GM21390 (cell line): Measurements from ENCODE around the gene RNASEH2B.

Experiments used
- ATAC-seq: cut with Tn5 transposase; IDR thresholded peaks from one replicate; pipeline ENCODE4 v1.9.1; 2021; ENCODE audit not compliant: unreplicated experiment

Gene RNASEH2B

GRCh38 chr13:50991579-50992521, 82.3 kb downstream of the RNASEH2B start:
- peak; percentile 93 for ATAC-seq

DNA sequence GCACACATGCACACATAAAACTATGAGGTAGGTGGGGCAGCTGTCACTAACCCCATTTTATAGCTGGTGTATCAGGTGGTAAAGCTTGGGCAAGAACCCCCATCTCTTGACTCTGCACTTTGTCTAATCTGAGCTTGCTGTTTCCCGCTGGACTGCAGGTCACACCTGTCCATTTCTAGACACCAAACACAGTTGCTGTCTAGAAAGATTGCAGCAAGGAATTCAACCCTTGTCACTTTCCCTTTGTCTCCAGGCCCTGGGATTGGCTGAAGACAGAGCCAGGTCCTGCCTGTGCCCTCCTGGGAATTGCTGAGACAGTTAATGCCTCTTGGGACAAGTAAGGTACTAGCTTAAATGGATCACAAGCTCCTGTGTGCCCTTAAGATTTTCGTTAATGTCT, 83.8 kb downstream of the RNASEH2B start:
- ATAC-seq: no peak

DNA sequence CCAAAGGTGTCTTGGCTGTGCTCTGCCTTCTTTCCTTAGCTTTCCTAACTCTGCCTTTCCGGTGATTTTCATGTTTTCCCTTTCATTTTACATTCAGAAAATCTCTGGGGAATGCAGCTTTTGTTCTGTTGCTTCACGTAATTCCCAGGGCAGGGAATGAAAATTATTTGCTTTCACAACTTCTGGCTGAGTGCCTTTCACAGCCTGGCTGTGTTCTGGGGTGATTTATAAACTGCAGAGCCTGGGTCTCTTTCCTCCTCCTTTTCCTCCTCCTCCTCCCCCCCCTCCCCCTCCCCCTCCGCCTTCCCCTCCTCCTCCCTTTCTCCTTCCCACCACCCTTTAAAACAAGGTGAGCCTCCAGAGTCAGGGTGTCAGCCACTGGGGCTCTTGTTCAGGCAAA, 84.3 kb downstream of the RNASEH2B start:
- no peak for ATAC-seq

GRCh38 chr13:50994651-50995050, 85.1 kb downstream of the RNASEH2B start:
- ATAC-seq: no peak

GRCh38 chr13:50995854-50996253, 86.3 kb downstream of the RNASEH2B start:
- no peak for ATAC-seq

- no peak for ATAC-seq
These were observed 88.7 kb downstream of the RNASEH2B start for GRCh38 chr13:50998326-50998725.

DNA sequence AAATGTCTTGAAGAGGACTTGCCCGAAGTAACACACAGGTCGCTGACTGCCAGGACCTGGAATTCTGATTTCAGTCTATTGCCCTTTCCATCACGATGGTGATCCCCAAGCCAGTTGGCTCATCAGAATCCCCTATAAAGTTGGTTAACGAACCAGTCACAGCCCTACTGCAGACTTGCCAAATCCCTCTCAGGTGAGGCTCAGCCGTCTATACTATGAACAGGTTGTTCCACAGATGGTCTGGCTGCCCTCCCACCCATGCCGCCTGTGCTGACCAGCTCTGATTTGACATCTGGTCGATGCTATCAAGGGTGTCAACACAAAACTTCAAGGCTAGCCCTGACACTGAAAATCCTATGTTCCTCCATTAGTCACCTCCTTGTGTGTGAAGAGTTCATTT, 90.0 kb downstream of the RNASEH2B start:
- ATAC-seq: no peak

DNA sequence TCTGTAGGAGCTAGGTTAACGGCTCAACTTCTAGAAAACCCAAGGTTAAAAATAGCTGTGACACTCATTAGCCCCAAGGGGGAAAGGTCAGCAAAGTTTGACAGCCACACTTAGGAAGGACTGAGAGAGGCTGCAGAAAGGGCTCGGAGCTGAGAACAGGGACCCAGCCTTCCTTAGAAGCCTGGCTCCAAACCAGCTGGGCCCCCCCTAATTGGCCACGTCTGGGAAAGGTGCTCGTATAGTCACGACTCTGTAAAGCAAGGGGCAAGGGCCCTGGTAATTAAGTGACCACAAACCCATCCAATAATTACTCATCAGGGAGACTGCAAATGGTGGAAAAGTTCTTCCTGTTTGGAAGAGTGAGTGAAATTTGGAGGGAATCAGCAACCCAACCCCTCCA, 90.5 kb downstream of the RNASEH2B start:
- no peak for ATAC-seq

- no peak for ATAC-seq
These were observed 91.1 kb downstream of the RNASEH2B start for GRCh38 chr13:51000571-51001260.

- ATAC-seq: no peak
These were observed 91.7 kb downstream of the RNASEH2B start for GRCh38 chr13:51001335-51001734.

- no peak for ATAC-seq
These were observed 93.1 kb downstream of the RNASEH2B start for GRCh38 chr13:51002736-51003135.

DNA sequence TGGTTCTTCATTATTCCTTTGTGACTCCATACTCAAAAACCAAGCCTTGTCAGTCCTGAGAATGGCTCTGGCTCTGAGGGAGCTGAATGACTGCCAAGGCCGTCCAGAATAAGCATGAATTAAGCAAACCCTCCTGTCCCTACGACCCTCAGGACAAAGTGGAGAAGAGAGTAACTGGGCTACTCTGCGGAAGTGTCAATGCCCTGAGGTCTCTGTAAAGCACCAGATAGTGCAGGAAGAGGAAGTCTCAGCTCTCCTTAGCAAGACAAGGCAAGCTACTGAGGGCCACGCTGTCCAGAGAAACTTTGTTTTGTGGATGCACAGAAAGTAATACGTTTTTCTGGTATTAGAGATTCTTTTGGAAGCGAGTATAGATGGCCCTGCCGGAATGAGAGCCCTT, 94.1 kb downstream of the RNASEH2B start:
- no peak for ATAC-seq

DNA sequence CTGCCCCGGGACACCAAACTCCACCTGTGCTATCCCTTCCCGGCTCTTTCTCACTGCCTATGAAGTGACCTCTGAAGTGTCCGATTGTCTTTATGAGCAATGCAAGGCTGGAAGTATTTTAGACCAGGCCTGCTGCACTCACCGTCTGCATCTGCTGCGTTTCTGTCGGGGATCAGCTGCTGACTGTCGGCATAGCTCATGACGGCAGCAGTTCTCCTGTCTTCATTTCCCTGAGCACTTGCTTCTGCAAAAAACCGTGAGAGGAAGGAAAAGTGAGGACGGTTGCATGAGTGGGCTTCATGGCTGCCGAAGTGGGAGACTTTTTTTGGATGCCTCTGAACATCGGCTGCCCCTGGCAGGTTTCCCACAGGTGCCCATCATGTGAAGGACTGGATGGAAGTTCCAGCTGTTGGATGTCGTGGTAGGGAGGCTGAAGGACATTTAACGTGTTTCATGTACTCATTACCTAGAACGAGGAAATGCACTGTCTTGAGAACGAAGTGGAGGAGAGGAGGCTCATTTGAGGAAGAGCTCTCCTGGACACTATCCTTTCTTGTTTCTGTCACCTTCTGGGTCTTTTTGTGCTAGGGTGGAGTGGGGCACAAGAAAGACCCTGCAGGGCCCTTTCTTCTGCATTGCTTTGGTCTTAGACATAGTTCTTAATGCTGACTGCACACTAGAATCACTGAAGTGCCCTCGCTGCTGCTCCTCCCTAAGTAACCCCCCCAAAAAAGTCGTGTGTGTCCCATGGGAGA, 94.7 kb downstream of the RNASEH2B start:
- ATAC-seq: no peak

DNA sequence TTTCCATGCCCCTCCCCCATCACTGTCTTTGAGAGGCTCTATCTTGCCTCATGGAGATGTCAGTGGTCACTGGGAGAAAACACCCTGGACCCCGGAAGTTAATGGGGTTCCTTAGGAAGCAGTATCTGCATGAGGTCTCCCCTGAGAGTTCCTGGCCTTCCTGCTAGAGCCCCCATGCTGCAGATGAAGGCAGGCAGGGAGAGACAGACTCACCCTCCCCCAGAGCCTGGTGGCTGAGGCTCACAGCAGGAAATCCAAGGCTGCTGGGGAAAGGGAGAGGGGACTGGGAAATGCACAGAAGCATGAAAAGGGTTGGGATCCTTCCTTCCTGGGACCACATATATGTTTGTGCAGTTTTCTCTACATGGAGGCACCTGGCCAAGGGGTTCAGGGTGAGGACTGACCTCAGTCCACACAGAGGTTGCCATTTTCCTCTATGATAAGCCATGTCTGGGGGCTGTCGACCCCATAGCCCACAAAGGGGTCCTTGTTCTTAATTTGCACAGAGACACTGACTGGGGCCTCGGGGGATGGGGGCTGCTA, 95.4 kb downstream of the RNASEH2B start:
- no peak for ATAC-seq

- no peak for ATAC-seq
These were observed 96.0 kb downstream of the RNASEH2B start for GRCh38 chr13:51005566-51005965.
